ENCODE measurements around the gene CLEC14A. TPM values are rescaled to one million over a fixed set of nuclear protein-coding genes. Genes with fewer than 3 reads are reported as not detected.

Gene CLEC14A
- total and polyA plus RNA-seq, 11 donors = 20.6 to 61.7 (median 31.3) TPM

DNA sequence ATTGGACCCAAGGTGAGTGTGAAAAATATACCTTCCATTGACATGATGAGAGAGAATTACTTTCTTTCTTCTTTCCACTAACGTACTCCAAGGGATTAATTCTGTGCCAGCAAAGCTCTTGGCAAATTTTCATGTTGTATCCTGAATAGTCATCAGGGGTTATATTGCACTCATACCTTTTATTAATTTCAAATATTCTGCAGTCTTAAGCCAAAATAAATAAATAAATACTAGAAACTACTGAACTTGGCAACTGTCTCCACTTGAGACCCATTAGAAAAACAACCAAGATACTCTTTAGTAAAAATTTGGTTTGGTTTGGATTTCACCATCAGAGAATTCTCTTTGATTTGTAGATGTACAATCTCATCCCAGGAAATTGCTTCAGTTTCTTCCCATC is 22.1 kb upstream of the CLEC14A start:
- no peak overlapping the region for H3K4me3 ChIP-seq
- H3K4me1 ChIP-seq = peaks cover 0 to 8% (median 0%) of the 10 kb centered on the region in 12 donors
- H3K36me3 ChIP-seq = no peaks in the 10 kb centered on the region
- ATAC-seq (no peak), DNase-seq (no peak)
- no peak overlapping the region for H3K27ac ChIP-seq
- WGBS, 4 donors = 32 to 54% (median 44%) methylated on average over 1 of the region's 1 CpG
- no peaks in the 10 kb centered on the region for H3K9me3 ChIP-seq
- intact Hi-C loops (cut with DNase I) = no loop called here
- no peaks in the 10 kb centered on the region for H3K27me3 ChIP-seq
- TF ChIP-seq POLR2A (IDR thresholded peaks at IDR 0.05) = no peak
- no peak for TF ChIP-seq CTCF (IDR thresholded peaks at IDR 0.05)

DNA sequence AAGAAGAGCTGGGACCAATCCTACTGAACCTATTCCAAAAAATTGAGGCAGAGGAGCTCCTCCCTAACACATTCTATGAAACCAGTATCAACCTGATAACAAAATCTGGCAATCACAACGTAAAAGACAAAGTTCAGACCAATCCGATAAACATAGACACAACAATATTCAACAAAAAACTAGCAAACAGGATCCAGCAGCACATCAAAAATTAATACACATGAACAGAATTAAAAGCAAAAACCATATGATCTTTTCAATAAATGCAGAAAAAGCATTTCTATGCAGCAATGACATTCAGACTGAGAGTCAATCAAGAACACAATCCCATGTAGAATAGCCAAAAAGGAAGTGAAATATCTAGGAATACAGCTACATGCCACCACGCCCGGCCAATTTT is 7.0 kb upstream of the CLEC14A start:
- no peak for ATAC-seq
- no peak for DNase-seq
- no peak overlapping the region for H3K27ac ChIP-seq
- H3K27me3 ChIP-seq = no peaks in the 10 kb centered on the region
- WGBS, 4 donors = 81 to 88% (median 82%) methylated on average over 4 of the region's 4 CpGs
- intact Hi-C loops (cut with DNase I) = no loop called here
- no peaks in the 10 kb centered on the region for H3K36me3 ChIP-seq
- H3K9me3 ChIP-seq = peaks cover 0 to 63% (median 7%) of the 10 kb centered on the region in 12 donors
- TF ChIP-seq POLR2A (IDR thresholded peaks at IDR 0.05) = no peak
- no peak for TF ChIP-seq CTCF (IDR thresholded peaks at IDR 0.05)
- no peaks in the 10 kb centered on the region for H3K4me1 ChIP-seq
- no peak overlapping the region for H3K4me3 ChIP-seq

DNA sequence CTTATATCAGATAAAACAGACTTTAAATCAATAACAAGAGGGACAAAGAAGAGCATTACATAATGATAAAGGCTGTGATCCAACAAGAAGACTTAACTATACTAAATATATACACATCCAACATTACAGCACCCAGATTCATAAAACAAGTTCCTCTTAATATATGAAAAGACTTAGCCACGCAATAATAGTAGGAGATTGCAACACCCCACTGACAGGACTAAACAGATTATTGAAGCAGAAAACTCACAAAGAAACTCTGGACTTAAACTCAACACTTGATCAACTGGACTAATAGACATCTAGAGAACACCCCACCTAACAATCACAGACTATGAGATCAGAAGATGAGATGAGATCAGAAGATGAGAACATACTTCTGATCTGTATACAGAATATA is 5.7 kb upstream of the CLEC14A start:
- TF ChIP-seq CTCF (IDR thresholded peaks at IDR 0.05) = no peak
- TF ChIP-seq POLR2A (IDR thresholded peaks at IDR 0.05) = no peak
- Histone ChIP-seq H3K4me1 (peaks cover 0 to 10% (median 3%) of the 10 kb centered on the region in 12 donors), H3K27ac (no peak overlapping the region), H3K27me3 (peaks cover 0 to 4% (median 0%) of the 10 kb centered on the region in 9 donors), H3K36me3 (no peaks in the 10 kb centered on the region), H3K9me3 (peaks cover 0 to 54% (median 5%) of the 10 kb centered on the region in 12 donors), H3K4me3 (no peak overlapping the region)
- intact Hi-C loops (cut with DNase I) = no loop called here
- WGBS, 4 donors = 86 to 94% (median 89%) methylated on average over 1 of the region's 1 CpG
- no peak for ATAC-seq
- DNase-seq = no peak

DNA sequence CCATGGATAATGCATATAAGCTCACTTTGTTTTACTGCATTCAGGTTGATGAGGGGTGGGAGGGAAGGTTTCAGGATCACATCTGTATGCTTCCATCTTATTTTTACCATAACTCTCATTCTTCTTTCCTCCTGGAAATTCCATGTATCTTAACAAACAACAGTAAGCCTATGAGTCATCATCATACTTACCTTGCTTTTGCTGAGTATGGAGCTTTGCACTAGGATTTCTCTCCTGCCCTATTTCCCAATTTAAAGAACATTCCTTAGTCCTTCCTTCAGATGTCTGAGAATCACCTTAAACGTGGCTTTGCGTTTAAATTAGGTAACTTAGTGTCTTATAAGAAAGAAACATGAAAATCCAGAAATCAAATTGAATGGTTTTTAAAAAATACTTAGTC is 1.6 kb upstream of the CLEC14A start:
- ATAC-seq (no peak), DNase-seq (no peak)
- Histone ChIP-seq H3K4me1 (peaks cover 0 to 12% (median 5%) of the 10 kb centered on the region in 12 donors), H3K4me3 (peak overlapping the region in 1 of 12 donors; percentile 81), H3K9me3 (peaks cover 0 to 31% (median 4%) of the 10 kb centered on the region in 12 donors), H3K27ac (peak overlapping the region; percentile 85 to 98 (median 95)), H3K36me3 (peaks cover 0 to 3% (median 0%) of the 10 kb centered on the region in 9 donors), H3K27me3 (peaks cover 0 to 33% (median 5%) of the 10 kb centered on the region in 9 donors)
- 64 to 84% (median 78%) methylated on average over 2 of the region's 2 CpGs for WGBS, 4 donors
- TF ChIP-seq CTCF (IDR thresholded peaks at IDR 0.05) (no peak), POLR2A (IDR thresholded peaks at IDR 0.05) (no peak)
- intact Hi-C loops (cut with DNase I) = loop anchor here in 6 of 10 donors (2.0 to 10.0 kb wide), 10 partner anchors 35 to 735 kb away; no protein-coding TSS in a partner anchor

Measured in heart left ventricle (tissue), 16 donors.